ENCODE data around the gene DUSP22. TPM values are rescaled to one million over a fixed set of nuclear protein-coding genes. Genes with fewer than 3 reads are reported as not detected.

DUSP22 gene
- total RNA-seq, 2 donors from 2014 or later, result 45.2 to 45.3 TPM

- ATAC-seq (peak in 1 of 2 donors; percentile 17), DNase-seq (ENCODE audit: low spot score) (no peak)
- Mint-ChIP-seq H3K4me3 (no peak overlapping the region), H3K27ac (no peak overlapping the region), H3K9me3 (no peaks in the 10 kb centered on the region), H3K36me3 (no peaks in the 10 kb centered on the region), H3K27me3 (no peaks in the 10 kb centered on the region), H3K4me1 (ENCODE audit: low read depth in 2 of 2) (peaks cover 5 to 9% of the 10 kb centered on the region in 2 donors)
These were observed 12.6 kb downstream of the DUSP22 start for GRCh38 chr6:304833-305370.

- no peaks in the 10 kb centered on the region for H3K9me3 Mint-ChIP-seq
- DNase-seq (ENCODE audit: low spot score) (no peak), ATAC-seq (peak in 1 of 2 donors; percentile 52)
- H3K27ac Mint-ChIP-seq, result no peak overlapping the region
- peaks cover 9% of the 10 kb centered on the region in 2 donors for H3K4me1 Mint-ChIP-seq (ENCODE audit: low read depth in 2 of 2)
- H3K36me3 Mint-ChIP-seq, result no peaks in the 10 kb centered on the region
- H3K27me3 Mint-ChIP-seq, result no peaks in the 10 kb centered on the region
- H3K4me3 Mint-ChIP-seq, result no peak overlapping the region
These were observed 13.3 kb downstream of the DUSP22 start for GRCh38 chr6:305371-306206.

- no peak for ATAC-seq
- no peaks in the 10 kb centered on the region for H3K9me3 Mint-ChIP-seq
- H3K4me1 Mint-ChIP-seq (ENCODE audit: low read depth in 2 of 2), result peaks cover 9% of the 10 kb centered on the region in 2 donors
- no peaks in the 10 kb centered on the region for H3K36me3 Mint-ChIP-seq
- H3K4me3 Mint-ChIP-seq, result no peak overlapping the region
- DNase-seq (ENCODE audit: low spot score), result peak; percentile 32
- no peaks in the 10 kb centered on the region for H3K27me3 Mint-ChIP-seq
- no peak overlapping the region for H3K27ac Mint-ChIP-seq
These were observed 14.4 kb downstream of the DUSP22 start for GRCh38 chr6:306641-307061.

GRCh38 chr6:307065-307814 lies 15.0 kb downstream of the DUSP22 start:
- no peak for DNase-seq (ENCODE audit: low spot score)
- Mint-ChIP-seq H3K27me3 (no peaks in the 10 kb centered on the region), H3K36me3 (no peaks in the 10 kb centered on the region), H3K27ac (no peak overlapping the region), H3K4me1 (ENCODE audit: low read depth in 2 of 2) (peaks cover 9 to 13% of the 10 kb centered on the region in 2 donors), H3K9me3 (no peaks in the 10 kb centered on the region), H3K4me3 (no peak overlapping the region)
- ATAC-seq, result no peak

- no peaks in the 10 kb centered on the region for H3K36me3 Mint-ChIP-seq
- DNase-seq (ENCODE audit: low spot score), result no peak
- no peak overlapping the region for H3K4me3 Mint-ChIP-seq
- peaks cover 13 to 18% of the 10 kb centered on the region in 2 donors for H3K4me1 Mint-ChIP-seq (ENCODE audit: low read depth in 2 of 2)
- no peaks in the 10 kb centered on the region for H3K27me3 Mint-ChIP-seq
- no peak overlapping the region for H3K27ac Mint-ChIP-seq
- H3K9me3 Mint-ChIP-seq, result no peaks in the 10 kb centered on the region
- no peak for ATAC-seq
These were observed 15.6 kb downstream of the DUSP22 start for GRCh38 chr6:307874-308273.

GRCh38 chr6:308307-308706 lies 16.0 kb downstream of the DUSP22 start:
- H3K36me3 Mint-ChIP-seq, result no peaks in the 10 kb centered on the region
- H3K4me1 Mint-ChIP-seq (ENCODE audit: low read depth in 2 of 2), result peaks cover 18 to 22% of the 10 kb centered on the region in 2 donors
- H3K27me3 Mint-ChIP-seq, result no peaks in the 10 kb centered on the region
- H3K4me3 Mint-ChIP-seq, result no peak overlapping the region
- DNase-seq (ENCODE audit: low spot score) (no peak), ATAC-seq (no peak)
- H3K9me3 Mint-ChIP-seq, result no peaks in the 10 kb centered on the region
- no peak overlapping the region for H3K27ac Mint-ChIP-seq

GRCh38 chr6:308768-309167 lies 16.5 kb downstream of the DUSP22 start:
- Mint-ChIP-seq H3K9me3 (no peaks in the 10 kb centered on the region), H3K4me3 (no peak overlapping the region), H3K27ac (no peak overlapping the region), H3K4me1 (ENCODE audit: low read depth in 2 of 2) (peaks cover 19 to 24% of the 10 kb centered on the region in 2 donors), H3K27me3 (no peaks in the 10 kb centered on the region), H3K36me3 (no peaks in the 10 kb centered on the region)
- ATAC-seq (no peak), DNase-seq (ENCODE audit: low spot score) (no peak)

GRCh38 chr6:309947-310346 lies 17.7 kb downstream of the DUSP22 start:
- no peak for DNase-seq (ENCODE audit: low spot score)
- Mint-ChIP-seq H3K27ac (no peak overlapping the region), H3K4me1 (ENCODE audit: low read depth in 2 of 2) (peaks cover 18 to 24% of the 10 kb centered on the region in 2 donors), H3K4me3 (no peak overlapping the region), H3K9me3 (no peaks in the 10 kb centered on the region), H3K36me3 (no peaks in the 10 kb centered on the region), H3K27me3 (no peaks in the 10 kb centered on the region)
- no peak for ATAC-seq

GRCh38 chr6:310671-311070 lies 18.4 kb downstream of the DUSP22 start:
- Mint-ChIP-seq H3K9me3 (no peaks in the 10 kb centered on the region), H3K36me3 (no peaks in the 10 kb centered on the region), H3K4me3 (no peak overlapping the region), H3K27me3 (no peaks in the 10 kb centered on the region), H3K27ac (no peak overlapping the region), H3K4me1 (ENCODE audit: low read depth in 2 of 2) (peaks cover 23 to 29% of the 10 kb centered on the region in 2 donors)
- ATAC-seq, result no peak
- no peak for DNase-seq (ENCODE audit: low spot score)

- peak overlapping the region in 1 of 2 donors; percentile 15 for H3K27ac Mint-ChIP-seq
- H3K4me3 Mint-ChIP-seq, result no peak overlapping the region
- H3K36me3 Mint-ChIP-seq, result no peaks in the 10 kb centered on the region
- DNase-seq (ENCODE audit: low spot score), result no peak
- ATAC-seq, result no peak
- peaks cover 23 to 33% of the 10 kb centered on the region in 2 donors for H3K4me1 Mint-ChIP-seq (ENCODE audit: low read depth in 2 of 2)
- no peaks in the 10 kb centered on the region for H3K9me3 Mint-ChIP-seq
- no peaks in the 10 kb centered on the region for H3K27me3 Mint-ChIP-seq
These were observed 19.5 kb downstream of the DUSP22 start for GRCh38 chr6:311679-312220.

- ATAC-seq, result no peak
- no peak for DNase-seq (ENCODE audit: low spot score)
- H3K27ac Mint-ChIP-seq, result peak overlapping the region; percentile 15 to 63
These were observed 20.8 kb downstream of the DUSP22 start for GRCh38 chr6:313087-313486.

GRCh38 chr6:313917-314316 lies 21.6 kb downstream of the DUSP22 start:
- Mint-ChIP-seq H3K36me3 (no peaks in the 10 kb centered on the region), H3K4me3 (no peak overlapping the region), H3K9me3 (no peaks in the 10 kb centered on the region), H3K27ac (no peak overlapping the region), H3K4me1 (ENCODE audit: low read depth in 2 of 2) (peaks cover 37 to 42% of the 10 kb centered on the region in 2 donors), H3K27me3 (no peaks in the 10 kb centered on the region)
- DNase-seq (ENCODE audit: low spot score), result no peak
- ATAC-seq, result no peak

More at GRCh38 chr6:313087-313486, 20.8 kb downstream of the DUSP22 start:
- no peaks in the 10 kb centered on the region for H3K36me3 Mint-ChIP-seq
- no peaks in the 10 kb centered on the region for H3K9me3 Mint-ChIP-seq
- no peaks in the 10 kb centered on the region for H3K27me3 Mint-ChIP-seq
- H3K4me1 Mint-ChIP-seq (ENCODE audit: low read depth in 2 of 2), result peaks cover 35 to 41% of the 10 kb centered on the region in 2 donors
- peak overlapping the region; percentile 43 for H3K4me3 Mint-ChIP-seq

- ATAC-seq (no peak), DNase-seq (ENCODE audit: low spot score) (no peak)
- H3K36me3 Mint-ChIP-seq, result no peaks in the 10 kb centered on the region
- H3K9me3 Mint-ChIP-seq, result no peaks in the 10 kb centered on the region
- H3K4me3 Mint-ChIP-seq, result no peak overlapping the region
- no peaks in the 10 kb centered on the region for H3K27me3 Mint-ChIP-seq
- H3K27ac Mint-ChIP-seq, result peak overlapping the region in 1 of 2 donors; percentile 8
- H3K4me1 Mint-ChIP-seq (ENCODE audit: low read depth in 2 of 2), result peaks cover 37 to 42% of the 10 kb centered on the region in 2 donors
These were observed 22.1 kb downstream of the DUSP22 start for GRCh38 chr6:314377-314776.
